Measurements from ENCODE around the gene PTGES3L. TPM values are rescaled to one million over a fixed set of nuclear protein-coding genes. Genes with fewer than 3 reads are reported as not detected.
"Not testable (repeated sequence)": the region's sequence is repeated elsewhere in the genome, so short reads cannot be mapped to it uniquely, and the experiment has no call there.

Gene PTGES3L
- total and polyA plus RNA-seq, 4 donors = 2.5 to 6.6 (median 4.4) TPM

DNA sequence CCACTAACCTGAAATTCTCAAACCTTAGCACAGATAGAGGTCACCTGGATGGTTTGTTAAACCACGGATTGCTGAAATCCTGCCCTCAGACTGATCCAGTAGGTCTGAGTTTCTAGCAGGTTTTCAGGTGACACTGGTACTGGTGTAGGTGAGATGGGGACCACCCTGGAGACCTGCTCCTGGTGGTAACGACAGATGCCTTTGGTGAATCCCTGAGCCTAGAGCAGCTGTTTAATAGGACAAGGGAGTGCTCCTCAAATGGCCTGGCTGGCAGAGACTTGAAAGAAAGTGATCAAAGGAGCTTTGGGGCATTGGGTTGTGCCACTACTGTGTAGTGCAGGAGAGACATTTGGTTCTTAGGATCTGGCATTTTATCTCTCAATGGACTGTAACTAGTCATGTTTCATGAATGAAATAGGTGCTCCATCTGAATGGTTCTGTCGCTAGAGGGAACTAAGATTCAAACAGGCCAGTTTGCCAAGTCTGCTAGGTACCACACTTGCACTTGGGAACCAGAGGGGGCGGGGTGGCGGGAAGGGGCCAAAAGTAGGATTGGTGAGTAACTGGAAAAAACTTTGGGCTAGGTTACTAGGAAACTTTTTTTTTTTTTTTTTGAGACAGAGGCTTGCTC lies 23.8 kb upstream of the PTGES3L start:
- H3K27me3 ChIP-seq (ENCODE audit: control insufficient read depth in 1 of 2, insufficient read depth in 2 of 2, low read length in 1 of 2) = no peaks in the 10 kb centered on the region
- peaks cover 0 to 5% of the 10 kb centered on the region in 2 donors for H3K36me3 ChIP-seq (ENCODE audit: control insufficient read depth in 1 of 2, insufficient read depth in 2 of 2, low read length in 1 of 2)
- DNase-seq = peak; percentile 74 to 87
- 72 to 77% methylated on average over 5 of the region's 5 CpGs for WGBS, 2 donors
- no peak overlapping the region for H3K27ac ChIP-seq (ENCODE audit: low read depth in 1 of 2, low read length in 2 of 2)
- no peak for ATAC-seq (ENCODE audit: low FRiP score)
- H3K4me3 ChIP-seq (ENCODE audit: low read length in 2 of 2) = no peak overlapping the region
- intact Hi-C loops (cut with DNase I) = no loop called here
- no peaks in the 10 kb centered on the region for H3K4me1 ChIP-seq (ENCODE audit: control insufficient read depth in 1 of 2, insufficient read depth in 2 of 2, low read length in 2 of 2)
- no peaks in the 10 kb centered on the region for H3K9me3 ChIP-seq (ENCODE audit: control insufficient read depth, low read length)

- H3K27ac ChIP-seq (ENCODE audit: low read depth in 1 of 2, low read length in 2 of 2); intact Hi-C loops (cut with DNase I); H3K27me3 ChIP-seq (ENCODE audit: control insufficient read depth in 1 of 2, insufficient read depth in 2 of 2, low read length in 1 of 2); H3K36me3 ChIP-seq (ENCODE audit: control insufficient read depth in 1 of 2, insufficient read depth in 2 of 2, low read length in 1 of 2); H3K4me1 ChIP-seq (ENCODE audit: control insufficient read depth in 1 of 2, insufficient read depth in 2 of 2, low read length in 2 of 2); ATAC-seq (ENCODE audit: low FRiP score); H3K4me3 ChIP-seq (ENCODE audit: low read length in 2 of 2); H3K9me3 ChIP-seq (ENCODE audit: control insufficient read depth, low read length): not testable (repeated sequence)
- peak; percentile 35 to 61 for DNase-seq
- 92 to 94% methylated on average over 13 of the region's 13 CpGs for WGBS, 2 donors
These were observed 21.0 kb upstream of the PTGES3L start for GRCh38 chr17:43000894-43001293.

GRCh38 chr17:42999003-42999525 lies 19.2 kb upstream of the PTGES3L start:
- WGBS, 2 donors = 14 to 16% methylated on average over 10 of the region's 10 CpGs
- no peak for ATAC-seq (ENCODE audit: low FRiP score)
- intact Hi-C loops (cut with DNase I) = loop anchor here in 1 of 2 donors (10.0 kb wide), 1 partner anchor 154 kb away; the partner anchor contains the start of gene AOC2
- Histone ChIP-seq H3K27ac (ENCODE audit: low read depth in 1 of 2, low read length in 2 of 2) (peak overlapping the region in 1 of 2 donors; percentile 83), H3K4me3 (ENCODE audit: low read length in 2 of 2) (peak overlapping the region; percentile 46 to 75), H3K4me1 (ENCODE audit: control insufficient read depth in 1 of 2, insufficient read depth in 2 of 2, low read length in 2 of 2) (no peaks in the 10 kb centered on the region), H3K36me3 (ENCODE audit: control insufficient read depth in 1 of 2, insufficient read depth in 2 of 2, low read length in 1 of 2) (peaks cover 0 to 5% of the 10 kb centered on the region in 2 donors), H3K27me3 (ENCODE audit: control insufficient read depth in 1 of 2, insufficient read depth in 2 of 2, low read length in 1 of 2) (no peaks in the 10 kb centered on the region), H3K9me3 (ENCODE audit: control insufficient read depth, low read length) (no peaks in the 10 kb centered on the region)
- peak; percentile 43 to 58 for DNase-seq

- H3K4me1 ChIP-seq (ENCODE audit: control insufficient read depth in 1 of 2, insufficient read depth in 2 of 2, low read length in 2 of 2) = no peaks in the 10 kb centered on the region
- H3K4me3 ChIP-seq (ENCODE audit: low read length in 2 of 2) = peak within 1 kb of the TSS; percentile 46 to 75
- peaks cover 0 to 5% of the 10 kb centered on the region in 2 donors for H3K36me3 ChIP-seq (ENCODE audit: control insufficient read depth in 1 of 2, insufficient read depth in 2 of 2, low read length in 1 of 2)
- H3K9me3 ChIP-seq (ENCODE audit: control insufficient read depth, low read length) = no peaks in the 10 kb centered on the region
- ATAC-seq (ENCODE audit: low FRiP score) (peak; percentile 98), DNase-seq (peak; percentile 98 to 99)
- no peaks in the 10 kb centered on the region for H3K27me3 ChIP-seq (ENCODE audit: control insufficient read depth in 1 of 2, insufficient read depth in 2 of 2, low read length in 1 of 2)
- peak within 1 kb of the TSS; percentile 45 to 83 for H3K27ac ChIP-seq (ENCODE audit: low read depth in 1 of 2, low read length in 2 of 2)
- intact Hi-C loops (cut with DNase I) = loop anchor here (2.0 to 10.0 kb wide), 2 partner anchors 153 to 155 kb away; partner anchors contain the start of gene AOC2 (in 1 of the 2)
- WGBS, 2 donors = 0% methylated on average over 49 of the region's 49 CpGs
These were observed 18.4 kb upstream of the PTGES3L start, which contains the start of gene RPL27 for GRCh38 chr17:42997984-42998938. Gene RPL27, plus strand, starts transcription at chr17:42998419. Its CDS starts 332 bp downstream, at chr17:42998751.

- intact Hi-C loops (cut with DNase I) = loop anchor here (2.0 to 10.0 kb wide), 2 partner anchors 153 to 155 kb away; partner anchors contain the start of gene AOC2 (in 1 of the 2)
- WGBS, 2 donors = 15 to 18% methylated on average over 5 of the region's 5 CpGs
- Histone ChIP-seq H3K9me3 (ENCODE audit: control insufficient read depth, low read length) (no peaks in the 10 kb centered on the region), H3K4me1 (ENCODE audit: control insufficient read depth in 1 of 2, insufficient read depth in 2 of 2, low read length in 2 of 2) (no peaks in the 10 kb centered on the region), H3K27ac (ENCODE audit: low read depth in 1 of 2, low read length in 2 of 2) (peak overlapping the region in 1 of 2 donors; percentile 52), H3K27me3 (ENCODE audit: control insufficient read depth in 1 of 2, insufficient read depth in 2 of 2, low read length in 1 of 2) (no peaks in the 10 kb centered on the region), H3K4me3 (ENCODE audit: low read length in 2 of 2) (no peak overlapping the region), H3K36me3 (ENCODE audit: control insufficient read depth in 1 of 2, insufficient read depth in 2 of 2, low read length in 1 of 2) (peaks cover 0 to 3% of the 10 kb centered on the region in 2 donors)
- peak in 1 of 2 donors; percentile 17 for DNase-seq
- no peak for ATAC-seq (ENCODE audit: low FRiP score)
These were observed 17.6 kb upstream of the PTGES3L start for GRCh38 chr17:42997390-42997983.

DNA sequence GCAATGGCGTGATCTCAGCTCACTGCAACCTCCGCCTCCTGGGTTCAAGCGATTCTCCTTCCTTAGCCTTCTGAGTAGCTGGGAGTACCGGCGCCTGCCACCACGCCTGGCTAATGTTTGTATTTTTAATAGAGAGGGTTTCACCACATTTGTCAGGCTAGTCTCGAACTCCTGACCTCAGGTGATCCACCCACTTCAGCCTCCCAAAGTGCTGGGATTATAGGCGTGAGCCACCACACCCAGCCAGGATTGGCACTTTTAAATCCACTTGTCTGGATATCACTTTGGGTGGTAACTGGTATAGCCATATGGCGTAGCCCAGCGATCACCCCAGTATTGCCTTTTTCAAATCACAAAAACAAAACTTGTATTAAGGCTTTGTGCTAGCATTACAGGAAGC lies 14.0 kb upstream of the PTGES3L start:
- peak in 1 of 2 donors; percentile 31 for DNase-seq
- not testable (repeated sequence) for ATAC-seq (ENCODE audit: low FRiP score)

GRCh38 chr17:42992872-42993271 lies 13.0 kb upstream of the PTGES3L start:
- DNase-seq = no peak
- Histone ChIP-seq H3K27me3 (ENCODE audit: control insufficient read depth in 1 of 2, insufficient read depth in 2 of 2, low read length in 1 of 2) (no peaks in the 10 kb centered on the region), H3K36me3 (ENCODE audit: control insufficient read depth in 1 of 2, insufficient read depth in 2 of 2, low read length in 1 of 2) (peaks cover 0 to 11% of the 10 kb centered on the region in 2 donors), H3K9me3 (ENCODE audit: control insufficient read depth, low read length) (no peaks in the 10 kb centered on the region), H3K4me3 (ENCODE audit: low read length in 2 of 2) (no peak overlapping the region), H3K4me1 (ENCODE audit: control insufficient read depth in 1 of 2, insufficient read depth in 2 of 2, low read length in 2 of 2) (no peaks in the 10 kb centered on the region), H3K27ac (ENCODE audit: low read depth in 1 of 2, low read length in 2 of 2) (no peak overlapping the region)
- no peak for ATAC-seq (ENCODE audit: low FRiP score)
- intact Hi-C loops (cut with DNase I) = loop anchor here in 1 of 2 donors (10.0 kb wide), 1 partner anchor 148 kb away; the partner anchor contains the start of gene AOC2
- WGBS, 2 donors = 83 to 87% methylated on average over 5 of the region's 5 CpGs

More for the DNA sequence above, 14.0 kb upstream of the PTGES3L start:
- H3K36me3 ChIP-seq (ENCODE audit: control insufficient read depth in 1 of 2, insufficient read depth in 2 of 2, low read length in 1 of 2) = peaks cover 0 to 11% of the 10 kb centered on the region in 2 donors
- not testable (repeated sequence) for H3K9me3 ChIP-seq (ENCODE audit: control insufficient read depth, low read length); H3K4me1 ChIP-seq (ENCODE audit: control insufficient read depth in 1 of 2, insufficient read depth in 2 of 2, low read length in 2 of 2); H3K4me3 ChIP-seq (ENCODE audit: low read length in 2 of 2); H3K27ac ChIP-seq (ENCODE audit: low read depth in 1 of 2, low read length in 2 of 2); H3K27me3 ChIP-seq (ENCODE audit: control insufficient read depth in 1 of 2, insufficient read depth in 2 of 2, low read length in 1 of 2)
- 80 to 83% methylated on average over 10 of the region's 10 CpGs for WGBS, 2 donors
- intact Hi-C loops (cut with DNase I) = loop anchor here in 1 of 2 donors (10.0 kb wide), 1 partner anchor 149 kb away; the partner anchor contains the start of gene AOC2

- intact Hi-C loops (cut with DNase I) = loop anchor here in 1 of 2 donors (10.0 kb wide), 1 partner anchor 147 kb away; the partner anchor contains the start of gene AOC2
- no peak for ATAC-seq (ENCODE audit: low FRiP score)
- WGBS, 2 donors = 93% methylated on average over 6 of the region's 6 CpGs
These were observed 11.6 kb upstream of the PTGES3L start for GRCh38 chr17:42991471-42991870.

More at GRCh38 chr17:42991471-42991870, 11.6 kb upstream of the PTGES3L start:
- no peak overlapping the region for H3K27ac ChIP-seq (ENCODE audit: low read depth in 1 of 2, low read length in 2 of 2)
- no peaks in the 10 kb centered on the region for H3K4me1 ChIP-seq (ENCODE audit: control insufficient read depth in 1 of 2, insufficient read depth in 2 of 2, low read length in 2 of 2)
- DNase-seq = no peak
- no peak overlapping the region for H3K4me3 ChIP-seq (ENCODE audit: low read length in 2 of 2)
- H3K9me3 ChIP-seq (ENCODE audit: control insufficient read depth, low read length) = no peaks in the 10 kb centered on the region
- H3K36me3 ChIP-seq (ENCODE audit: control insufficient read depth in 1 of 2, insufficient read depth in 2 of 2, low read length in 1 of 2) = peaks cover 0 to 11% of the 10 kb centered on the region in 2 donors
- H3K27me3 ChIP-seq (ENCODE audit: control insufficient read depth in 1 of 2, insufficient read depth in 2 of 2, low read length in 1 of 2) = no peaks in the 10 kb centered on the region
